ENCODE results near the gene DOK7. TPM values are rescaled to one million over a fixed set of nuclear protein-coding genes. Genes with fewer than 3 reads are reported as not detected.

Gene DOK7
- total RNA-seq, 2 experiments from 2014 or later = not detected

DNA sequence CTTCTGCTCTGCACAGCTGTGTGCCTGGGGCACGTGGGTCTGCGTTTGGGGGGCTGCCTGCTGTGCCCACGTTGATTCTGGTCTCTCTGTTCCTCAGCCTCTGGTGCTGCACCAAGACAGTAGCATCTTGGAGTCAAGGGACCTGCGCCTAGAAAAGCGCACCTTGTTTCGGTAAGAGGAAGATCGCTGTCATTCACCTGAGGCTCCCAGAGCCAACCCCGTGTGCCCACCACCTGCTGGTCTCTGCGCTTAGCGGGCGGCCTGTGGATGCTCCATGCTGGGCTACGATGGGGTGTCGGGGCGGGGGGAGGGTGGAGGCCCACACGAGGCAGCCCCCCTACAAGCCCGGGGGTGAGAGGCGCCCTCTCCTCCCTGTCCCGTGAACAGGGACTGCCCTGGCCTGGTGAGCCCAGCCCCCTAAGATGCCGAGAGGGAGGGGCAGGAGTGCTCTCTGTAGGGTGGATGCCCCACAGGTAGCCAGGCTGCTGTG is 40.3 kb upstream of the DOK7 start:
- no peak for DNase-seq
- H3K4me3 Mint-ChIP-seq = no peak overlapping the region
- H3K4me1 Mint-ChIP-seq = no peaks in the 10 kb centered on the region
- no peaks in the 10 kb centered on the region for H3K36me3 Mint-ChIP-seq
- H3K27ac Mint-ChIP-seq = no peak overlapping the region
- no peaks in the 10 kb centered on the region for H3K27me3 Mint-ChIP-seq
- no peaks in the 10 kb centered on the region for H3K9me3 Mint-ChIP-seq

DNA sequence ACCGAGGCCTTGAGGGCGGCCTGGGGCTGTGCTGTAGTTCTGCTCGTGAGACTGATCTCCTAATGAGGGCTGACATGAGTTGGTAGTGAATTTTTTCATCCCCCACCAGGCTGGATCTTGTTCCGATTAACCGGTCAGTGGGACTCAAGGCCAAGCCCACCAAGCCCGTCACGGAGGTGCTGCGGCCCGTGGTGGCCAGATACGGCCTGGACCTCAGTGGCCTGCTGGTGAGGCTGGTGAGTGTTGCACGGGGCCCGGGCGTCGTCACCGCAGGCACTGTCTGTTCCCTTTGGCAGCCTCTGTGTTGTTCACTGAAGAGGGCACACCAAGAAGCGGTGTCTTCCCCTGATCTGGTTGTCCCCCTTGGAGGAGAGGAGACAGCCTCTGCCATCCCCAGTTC is 39.7 kb upstream of the DOK7 start:
- no peaks in the 10 kb centered on the region for H3K9me3 Mint-ChIP-seq
- H3K27me3 Mint-ChIP-seq = no peaks in the 10 kb centered on the region
- no peaks in the 10 kb centered on the region for H3K4me1 Mint-ChIP-seq
- DNase-seq = no peak
- H3K4me3 Mint-ChIP-seq = no peak overlapping the region
- H3K36me3 Mint-ChIP-seq = no peaks in the 10 kb centered on the region
- H3K27ac Mint-ChIP-seq = no peak overlapping the region

- Mint-ChIP-seq H3K4me1 (no peaks in the 10 kb centered on the region), H3K9me3 (no peaks in the 10 kb centered on the region), H3K4me3 (no peak overlapping the region), H3K27ac (no peak overlapping the region), H3K27me3 (no peaks in the 10 kb centered on the region), H3K36me3 (no peaks in the 10 kb centered on the region)
- DNase-seq = no peak
Measured at GRCh38 chr4:3423952-3424351, 39.2 kb upstream of the DOK7 start.

- no peaks in the 10 kb centered on the region for H3K4me1 Mint-ChIP-seq
- H3K4me3 Mint-ChIP-seq = no peak overlapping the region
- H3K27me3 Mint-ChIP-seq = no peaks in the 10 kb centered on the region
- no peaks in the 10 kb centered on the region for H3K36me3 Mint-ChIP-seq
- no peak overlapping the region for H3K27ac Mint-ChIP-seq
- no peak for DNase-seq
- H3K9me3 Mint-ChIP-seq = no peaks in the 10 kb centered on the region
Measured at GRCh38 chr4:3424522-3425095, 38.5 kb upstream of the DOK7 start.

DNA sequence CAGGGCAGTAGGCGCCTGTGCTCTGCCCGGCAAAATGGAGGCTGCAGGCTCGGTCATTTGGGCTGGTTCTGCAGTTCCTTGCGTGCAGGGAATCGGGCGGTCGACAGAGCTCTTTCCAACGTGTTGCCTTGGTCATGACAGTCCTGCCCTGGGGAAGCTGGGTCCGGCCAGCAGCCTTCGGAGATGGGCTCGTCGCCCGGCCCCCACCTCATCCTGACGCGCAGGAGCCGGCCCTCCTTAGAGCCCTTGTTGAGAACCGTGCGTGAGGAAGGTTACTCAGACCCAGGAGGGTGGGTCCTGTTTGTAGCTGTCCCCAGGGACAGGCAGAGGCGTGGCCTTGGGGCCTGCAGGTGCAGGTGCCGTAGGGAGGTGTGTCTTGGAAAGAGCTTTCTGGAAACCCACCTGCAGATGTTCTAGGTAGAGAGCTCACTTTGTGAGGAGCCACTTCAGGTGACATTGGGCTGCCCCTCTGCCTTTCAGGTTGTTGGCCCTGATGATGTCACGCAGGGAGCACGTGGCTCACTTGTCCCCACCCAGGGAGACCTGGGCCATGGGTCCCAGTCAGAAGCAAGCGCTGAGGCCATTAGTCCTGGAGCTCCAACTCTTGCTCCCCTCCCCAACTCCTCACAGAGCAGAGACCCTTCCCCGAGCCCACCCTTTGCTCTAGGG is 36.5 kb upstream of the DOK7 start:
- Mint-ChIP-seq H3K4me3 (no peak overlapping the region), H3K27me3 (no peaks in the 10 kb centered on the region), H3K36me3 (no peaks in the 10 kb centered on the region), H3K9me3 (no peaks in the 10 kb centered on the region), H3K27ac (no peak overlapping the region), H3K4me1 (no peaks in the 10 kb centered on the region)
- no peak for DNase-seq

DNA sequence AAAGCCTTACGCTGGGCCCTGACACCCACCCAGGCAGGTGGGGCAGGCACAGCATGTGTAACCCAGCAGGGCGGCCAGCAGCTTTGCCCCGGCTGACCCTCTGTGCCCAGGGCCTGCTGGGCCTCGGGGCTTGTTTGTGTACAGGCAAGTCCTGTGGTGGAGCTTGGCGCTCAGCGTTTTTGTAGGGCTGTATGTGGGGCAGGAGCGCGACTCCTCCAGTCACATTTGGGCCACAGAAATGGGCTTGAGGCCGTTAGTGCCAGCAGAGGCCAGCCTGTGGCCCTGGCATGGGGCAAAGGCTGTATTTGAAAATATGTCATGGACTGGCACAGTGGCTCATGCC is 36.0 kb upstream of the DOK7 start:
- Mint-ChIP-seq H3K27me3 (no peaks in the 10 kb centered on the region), H3K9me3 (no peaks in the 10 kb centered on the region), H3K27ac (no peak overlapping the region), H3K36me3 (no peaks in the 10 kb centered on the region), H3K4me1 (no peaks in the 10 kb centered on the region), H3K4me3 (no peak overlapping the region)
- no peak for DNase-seq

GRCh38 chr4:3427706-3428446 is 35.2 kb upstream of the DOK7 start:
- H3K36me3 Mint-ChIP-seq = no peaks in the 10 kb centered on the region
- H3K27ac Mint-ChIP-seq = no peak overlapping the region
- no peaks in the 10 kb centered on the region for H3K27me3 Mint-ChIP-seq
- no peaks in the 10 kb centered on the region for H3K4me1 Mint-ChIP-seq
- no peaks in the 10 kb centered on the region for H3K9me3 Mint-ChIP-seq
- no peak for DNase-seq
- no peak overlapping the region for H3K4me3 Mint-ChIP-seq

GRCh38 chr4:3429651-3430050 is 33.5 kb upstream of the DOK7 start:
- Mint-ChIP-seq H3K36me3 (no peaks in the 10 kb centered on the region), H3K27ac (no peak overlapping the region), H3K27me3 (no peaks in the 10 kb centered on the region), H3K4me1 (no peaks in the 10 kb centered on the region), H3K4me3 (no peak overlapping the region), H3K9me3 (no peaks in the 10 kb centered on the region)
- no peak for DNase-seq

- no peak overlapping the region for H3K4me3 Mint-ChIP-seq
- no peaks in the 10 kb centered on the region for H3K4me1 Mint-ChIP-seq
- H3K27me3 Mint-ChIP-seq = no peaks in the 10 kb centered on the region
- no peak overlapping the region for H3K27ac Mint-ChIP-seq
- DNase-seq = no peak
- no peaks in the 10 kb centered on the region for H3K9me3 Mint-ChIP-seq
- no peaks in the 10 kb centered on the region for H3K36me3 Mint-ChIP-seq
Measured at GRCh38 chr4:3430524-3430923, 32.6 kb upstream of the DOK7 start.

GRCh38 chr4:3431446-3431993 is 31.6 kb upstream of the DOK7 start:
- Mint-ChIP-seq H3K9me3 (no peaks in the 10 kb centered on the region), H3K27ac (no peak overlapping the region), H3K4me3 (no peak overlapping the region), H3K36me3 (no peaks in the 10 kb centered on the region), H3K4me1 (no peaks in the 10 kb centered on the region), H3K27me3 (no peaks in the 10 kb centered on the region)
- no peak for DNase-seq

- no peaks in the 10 kb centered on the region for H3K36me3 Mint-ChIP-seq
- H3K27me3 Mint-ChIP-seq = no peaks in the 10 kb centered on the region
- H3K4me3 Mint-ChIP-seq = no peak overlapping the region
- H3K9me3 Mint-ChIP-seq = no peaks in the 10 kb centered on the region
- DNase-seq = no peak
- H3K4me1 Mint-ChIP-seq = no peaks in the 10 kb centered on the region
- H3K27ac Mint-ChIP-seq = no peak overlapping the region
Measured at GRCh38 chr4:3432381-3432790, 30.7 kb upstream of the DOK7 start.

GRCh38 chr4:3433138-3433869 is 29.8 kb upstream of the DOK7 start:
- no peaks in the 10 kb centered on the region for H3K4me1 Mint-ChIP-seq
- H3K36me3 Mint-ChIP-seq = no peaks in the 10 kb centered on the region
- H3K27ac Mint-ChIP-seq = no peak overlapping the region
- no peaks in the 10 kb centered on the region for H3K9me3 Mint-ChIP-seq
- DNase-seq = no peak
- H3K4me3 Mint-ChIP-seq = no peak overlapping the region
- no peaks in the 10 kb centered on the region for H3K27me3 Mint-ChIP-seq

DNA sequence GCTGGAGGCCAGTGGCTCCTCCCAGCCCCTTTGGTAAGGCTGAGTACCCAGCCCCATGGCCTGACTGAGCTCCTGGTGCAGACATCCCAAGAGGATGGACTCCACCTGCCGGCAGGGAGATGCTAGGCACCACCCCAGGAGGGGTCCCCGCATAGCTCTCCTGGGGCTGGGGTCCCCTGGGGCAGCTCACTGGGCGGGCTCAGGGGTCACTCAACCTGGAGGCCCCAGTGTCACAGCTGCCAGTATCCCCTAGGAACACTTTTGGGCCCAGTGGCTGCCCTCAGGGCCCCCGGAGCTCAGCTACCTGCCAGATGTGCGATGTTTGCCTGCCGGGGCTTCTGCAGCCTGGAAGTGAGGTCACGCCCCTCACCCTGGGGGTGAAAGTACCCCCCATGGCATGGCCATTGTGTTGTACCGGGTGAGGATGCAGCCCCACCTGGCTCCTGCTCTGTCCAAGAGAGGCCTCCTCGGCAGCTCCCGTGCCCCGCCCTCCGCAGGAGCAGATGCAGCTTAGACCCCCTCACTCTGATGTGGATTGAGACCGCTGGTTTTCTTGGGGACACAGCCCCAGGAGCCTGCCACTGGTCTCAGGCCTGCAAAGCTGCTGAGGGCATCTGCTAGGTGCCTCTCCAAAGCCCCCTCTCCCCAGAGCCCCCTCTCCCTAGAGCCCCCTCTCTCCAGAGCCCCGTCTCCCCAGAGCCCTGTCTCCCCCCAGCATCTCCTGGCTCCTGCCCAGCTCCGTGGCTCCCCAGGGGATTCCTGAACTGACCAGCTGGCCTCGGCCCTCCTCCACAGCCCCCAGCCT is 28.0 kb upstream of the DOK7 start:
- no peaks in the 10 kb centered on the region for H3K9me3 Mint-ChIP-seq
- no peaks in the 10 kb centered on the region for H3K27me3 Mint-ChIP-seq
- H3K27ac Mint-ChIP-seq = no peak overlapping the region
- no peaks in the 10 kb centered on the region for H3K4me1 Mint-ChIP-seq
- no peaks in the 10 kb centered on the region for H3K36me3 Mint-ChIP-seq
- H3K4me3 Mint-ChIP-seq = no peak overlapping the region
- no peak for DNase-seq

- Mint-ChIP-seq H3K27ac (no peak overlapping the region), H3K36me3 (no peaks in the 10 kb centered on the region), H3K4me3 (no peak overlapping the region), H3K4me1 (no peaks in the 10 kb centered on the region), H3K27me3 (no peaks in the 10 kb centered on the region), H3K9me3 (no peaks in the 10 kb centered on the region)
- no peak for DNase-seq
Measured at GRCh38 chr4:3435686-3435956, 27.5 kb upstream of the DOK7 start.

Data from activated naive CD8-positive, alpha-beta T cell treated with anti-CD3 and anti-CD28 coated beads for 36 hours (primary cell).